ENCODE data around the gene MUC21. TPM values are rescaled to one million over a fixed set of nuclear protein-coding genes. Genes with fewer than 3 reads are reported as not detected.
A peak's percentile ranks its signal among the peaks of the same experiment; 100 is the strongest.

The MUC21 gene
- total and polyA plus RNA-seq, 4 donors, result 0.08 TPM; not detected in 3

DNA sequence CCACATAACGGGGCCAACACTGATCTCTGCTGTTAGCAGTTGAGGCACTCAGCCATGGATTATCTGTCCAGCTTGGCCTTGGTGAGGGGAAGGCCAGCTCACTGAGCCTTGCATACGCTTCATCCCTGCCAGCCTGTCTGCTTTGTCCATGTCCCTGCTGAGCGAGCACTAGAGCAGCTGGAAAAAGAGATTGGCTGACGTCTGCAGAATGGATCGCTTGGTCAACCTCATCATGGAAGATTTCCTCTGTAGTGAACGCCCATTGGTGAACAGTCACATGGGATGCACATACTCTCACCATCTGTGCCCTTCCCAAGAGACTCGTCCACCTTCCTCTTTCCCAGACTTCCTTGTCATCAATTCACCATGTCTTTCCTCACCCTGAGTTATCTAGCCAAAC is 53.7 kb downstream of the MUC21 start:
- WGBS (ENCODE audit: insufficient coverage), result 64% methylated on average over 7 of the region's 7 CpGs
- no peak overlapping the region for H3K27ac ChIP-seq (ENCODE audit: low read depth, low read length)
- no peak overlapping the region for H3K4me3 ChIP-seq (ENCODE audit: low read depth, low read length)
- H3K4me1 ChIP-seq (ENCODE audit: control insufficient read depth, insufficient read depth, low read length), result no peaks in the 10 kb centered on the region
- H3K9me3 ChIP-seq (ENCODE audit: control insufficient read depth, insufficient read depth, low read length), result no peaks in the 10 kb centered on the region
- peak in 1 of 6 donors; percentile 70 for DNase-seq (ENCODE audit: low read depth in 4 of 6, low spot score in 6 of 6)
- no peaks in the 10 kb centered on the region for H3K27me3 ChIP-seq (ENCODE audit: control insufficient read depth, insufficient read depth, low read length)
- no peaks in the 10 kb centered on the region for H3K36me3 ChIP-seq (ENCODE audit: control insufficient read depth, insufficient read depth, low read length)

DNA sequence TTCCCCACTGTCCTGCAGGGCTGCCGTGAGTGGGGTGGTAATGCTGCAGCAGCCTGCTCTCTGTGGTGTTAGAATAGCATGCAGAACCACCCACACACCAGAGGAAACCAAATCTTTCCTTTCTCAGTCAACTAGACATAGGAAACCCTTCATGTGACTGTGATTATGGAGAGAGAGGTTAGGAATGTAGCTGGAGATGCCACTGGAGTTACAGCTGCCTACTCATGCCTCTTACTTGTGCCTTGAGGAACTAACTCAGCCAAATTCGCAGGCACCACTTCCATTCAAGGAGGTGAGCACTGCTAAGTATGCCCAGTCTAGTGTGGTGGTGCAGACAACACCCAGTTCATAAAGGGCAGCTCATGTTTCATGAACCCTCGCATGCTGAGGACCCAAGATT is 54.2 kb downstream of the MUC21 start:
- DNase-seq (ENCODE audit: low read depth in 4 of 6, low spot score in 6 of 6), result no peak

DNA sequence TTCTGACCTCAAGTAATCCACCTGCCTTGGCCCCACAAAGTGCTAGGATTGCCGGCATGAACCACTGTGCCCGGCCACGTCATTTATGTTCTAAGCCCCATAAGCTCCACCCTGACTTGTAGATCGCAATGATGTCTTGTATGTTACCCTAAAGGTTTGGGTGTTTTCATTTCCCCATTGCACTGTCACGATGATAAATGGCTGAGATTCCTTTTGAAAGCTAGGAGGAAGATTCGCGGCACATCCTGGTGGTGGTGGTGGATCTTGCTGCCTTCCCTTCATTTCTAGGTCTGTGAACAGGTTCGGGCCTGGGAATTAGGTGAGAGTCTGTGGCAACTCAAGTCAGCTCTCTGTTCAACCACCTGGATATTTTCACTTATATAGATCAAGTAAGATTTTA is 55.0 kb downstream of the MUC21 start:
- no peak for DNase-seq (ENCODE audit: low read depth in 4 of 6, low spot score in 6 of 6)
- H3K4me1 ChIP-seq (ENCODE audit: control insufficient read depth, insufficient read depth, low read length), result no peaks in the 10 kb centered on the region
- no peaks in the 10 kb centered on the region for H3K27me3 ChIP-seq (ENCODE audit: control insufficient read depth, insufficient read depth, low read length)
- no peak overlapping the region for H3K27ac ChIP-seq (ENCODE audit: low read depth, low read length)
- no peaks in the 10 kb centered on the region for H3K9me3 ChIP-seq (ENCODE audit: control insufficient read depth, insufficient read depth, low read length)
- H3K36me3 ChIP-seq (ENCODE audit: control insufficient read depth, insufficient read depth, low read length), result no peaks in the 10 kb centered on the region
- no peak overlapping the region for H3K4me3 ChIP-seq (ENCODE audit: low read depth, low read length)
- WGBS (ENCODE audit: insufficient coverage), result 93% methylated on average over 4 of the region's 8 CpGs

More for the DNA sequence above, 54.2 kb downstream of the MUC21 start:
- 100% methylated on average over 1 of the region's 3 CpGs for WGBS (ENCODE audit: insufficient coverage)
- Histone ChIP-seq H3K27ac (ENCODE audit: low read depth, low read length) (no peak overlapping the region), H3K4me3 (ENCODE audit: low read depth, low read length) (no peak overlapping the region), H3K4me1 (ENCODE audit: control insufficient read depth, insufficient read depth, low read length) (no peaks in the 10 kb centered on the region), H3K9me3 (ENCODE audit: control insufficient read depth, insufficient read depth, low read length) (no peaks in the 10 kb centered on the region), H3K36me3 (ENCODE audit: control insufficient read depth, insufficient read depth, low read length) (no peaks in the 10 kb centered on the region), H3K27me3 (ENCODE audit: control insufficient read depth, insufficient read depth, low read length) (no peaks in the 10 kb centered on the region)

Other genes starting within 250 kb of the MUC21 start
- gene FLOT1, start 241.0 kb upstream of the MUC21 start, total RNA-seq, result 100 to 1,000 TPM in 1 of 2 donors, 10 to 100 TPM in 1; 69.4 to 106 TPM
- 100 to 1,000 TPM; 208 to 215 TPM for gene FLOT1, start 241.0 kb upstream of the MUC21 start, polyA plus RNA-seq (ENCODE audit: insufficient read length in 2 of 2)
- 10 to 100 TPM in 1 of 2 donors, 1 to 10 TPM in 1; 6.8 to 23.9 TPM for gene IER3, start 239.2 kb upstream of the MUC21 start, total RNA-seq
- 10 to 100 TPM in 1 of 2 donors, 1 to 10 TPM in 1; 9.0 to 11.1 TPM for gene IER3, start 239.2 kb upstream of the MUC21 start, polyA plus RNA-seq (ENCODE audit: insufficient read length in 2 of 2)
- 100 to 1,000 TPM; 143 to 146 TPM for gene DDR1, start 99.2 kb upstream of the MUC21 start, total RNA-seq
- gene DDR1, start 99.2 kb upstream of the MUC21 start, polyA plus RNA-seq (ENCODE audit: insufficient read length in 2 of 2), result 100 to 1,000 TPM; 426 to 452 TPM
- gene GTF2H4, start 75.5 kb upstream of the MUC21 start, total RNA-seq, result 10 to 100 TPM; 20.6 to 28.1 TPM
- 10 to 100 TPM; 42.0 to 48.4 TPM for gene GTF2H4, start 75.5 kb upstream of the MUC21 start, polyA plus RNA-seq (ENCODE audit: insufficient read length in 2 of 2)
- gene VARS2, start 69.5 kb upstream of the MUC21 start, total RNA-seq, result 10 to 100 TPM; 20.3 to 48.5 TPM
- 100 to 1,000 TPM in 1 of 2 donors, 10 to 100 TPM in 1; 93.0 to 117 TPM for gene VARS2, start 69.5 kb upstream of the MUC21 start, polyA plus RNA-seq (ENCODE audit: insufficient read length in 2 of 2)
- not detected for gene SFTA2, start 51.5 kb upstream of the MUC21 start, total RNA-seq
- gene SFTA2, start 51.5 kb upstream of the MUC21 start, polyA plus RNA-seq (ENCODE audit: insufficient read length in 2 of 2), result under 1 TPM in 1 of 2 donors, not detected in 1; 0.53 TPM
- not detected for gene MUCL3, start 42.7 kb upstream of the MUC21 start, total RNA-seq
- gene MUCL3, start 42.7 kb upstream of the MUC21 start, polyA plus RNA-seq (ENCODE audit: insufficient read length in 2 of 2), result under 1 TPM in 1 of 2 donors, not detected in 1; 0.06 TPM
- gene MUC22, start 26.8 kb downstream of the MUC21 start, total RNA-seq, result not detected
- not detected for gene MUC22, start 26.8 kb downstream of the MUC21 start, polyA plus RNA-seq (ENCODE audit: insufficient read length in 2 of 2)
- gene C6orf15, start 128.9 kb downstream of the MUC21 start, total RNA-seq, result not detected
- not detected for gene C6orf15, start 128.9 kb downstream of the MUC21 start, polyA plus RNA-seq (ENCODE audit: insufficient read length in 2 of 2)
- gene PSORS1C1, start 131.1 kb downstream of the MUC21 start, total RNA-seq, result under 1 TPM in 1 of 2 donors, not detected in 1; 0.99 TPM
- gene PSORS1C1, start 131.1 kb downstream of the MUC21 start, polyA plus RNA-seq (ENCODE audit: insufficient read length in 2 of 2), result under 1 TPM; 0.38 to 0.40 TPM
- not detected for gene CDSN, start 136.7 kb downstream of the MUC21 start, total RNA-seq
- under 1 TPM in 1 of 2 donors, not detected in 1; 0.09 TPM for gene CDSN, start 136.7 kb downstream of the MUC21 start, polyA plus RNA-seq (ENCODE audit: insufficient read length in 2 of 2)
- gene PSORS1C2, start 155.3 kb downstream of the MUC21 start, total RNA-seq, result not detected
- not detected for gene PSORS1C2, start 155.3 kb downstream of the MUC21 start, polyA plus RNA-seq (ENCODE audit: insufficient read length in 2 of 2)
- gene CCHCR1, start 174.1 kb downstream of the MUC21 start, total RNA-seq, result 10 to 100 TPM; 16.4 to 26.2 TPM
- 10 to 100 TPM; 21.1 to 29.9 TPM for gene CCHCR1, start 174.1 kb downstream of the MUC21 start, polyA plus RNA-seq (ENCODE audit: insufficient read length in 2 of 2)
- gene TCF19, start 174.9 kb downstream of the MUC21 start, total RNA-seq, result 10 to 100 TPM; 10.1 to 18.7 TPM
- gene TCF19, start 174.9 kb downstream of the MUC21 start, polyA plus RNA-seq (ENCODE audit: insufficient read length in 2 of 2), result 10 to 100 TPM; 13.9 to 17.5 TPM
- under 1 TPM; 0.22 to 0.59 TPM for gene POU5F1, start 187.0 kb downstream of the MUC21 start, total RNA-seq
- 1 to 10 TPM; 1.1 to 1.2 TPM for gene POU5F1, start 187.0 kb downstream of the MUC21 start, polyA plus RNA-seq (ENCODE audit: insufficient read length in 2 of 2)